ENCODE results near the gene C1QC.
A peak's percentile ranks its signal among the peaks of the same experiment; 100 is the strongest.

Gene C1QC

DNA sequence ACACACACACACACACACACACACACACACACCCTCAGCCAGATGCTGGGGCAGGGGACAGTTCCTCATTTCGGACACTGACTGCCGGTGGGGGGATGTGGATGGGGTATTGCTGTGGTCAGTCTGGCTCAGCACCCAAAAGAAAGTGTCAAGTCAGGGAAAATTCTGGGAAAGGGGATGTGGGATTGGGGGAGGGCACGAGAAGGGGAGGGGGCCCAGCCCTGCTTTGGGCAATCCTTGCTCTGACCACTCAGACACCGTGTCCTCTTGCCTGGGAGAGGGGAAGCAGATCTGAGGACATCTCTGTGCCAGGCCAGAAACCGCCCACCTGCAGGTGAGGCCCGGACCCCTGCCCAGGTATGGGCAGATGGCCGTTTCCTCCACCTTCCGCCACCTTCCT lies at the start of gene C1QC:
Gene C1QC, plus strand, starts transcription at position 253 of the 400 bp plus-strand sequence. CDS start 391 bp downstream, outside the sequence.
- DNase-seq (ENCODE audit: low read depth in 3 of 3), result no peak

DNA sequence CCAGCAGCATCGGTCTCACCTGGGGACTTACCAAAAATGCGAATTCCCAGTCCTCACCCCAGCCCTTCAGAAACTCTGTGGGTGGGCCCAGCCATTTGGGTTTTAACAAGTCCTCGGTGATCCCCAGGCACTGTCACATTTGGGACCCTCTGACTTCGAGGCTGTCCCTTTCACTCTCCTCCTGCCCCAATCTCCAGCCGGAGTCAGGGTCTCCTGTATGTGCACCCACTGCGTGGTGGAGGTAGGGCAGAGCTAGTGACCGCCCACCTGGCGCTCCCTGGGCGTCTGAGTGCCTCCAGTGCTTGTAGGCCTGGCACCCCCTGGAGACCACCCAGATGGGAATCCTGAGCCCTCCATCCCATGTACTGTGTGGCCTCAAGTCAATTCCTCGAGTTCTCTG lies 49.0 kb upstream of the C1QC start:
- no peak for DNase-seq (ENCODE audit: low read depth in 3 of 3)

DNA sequence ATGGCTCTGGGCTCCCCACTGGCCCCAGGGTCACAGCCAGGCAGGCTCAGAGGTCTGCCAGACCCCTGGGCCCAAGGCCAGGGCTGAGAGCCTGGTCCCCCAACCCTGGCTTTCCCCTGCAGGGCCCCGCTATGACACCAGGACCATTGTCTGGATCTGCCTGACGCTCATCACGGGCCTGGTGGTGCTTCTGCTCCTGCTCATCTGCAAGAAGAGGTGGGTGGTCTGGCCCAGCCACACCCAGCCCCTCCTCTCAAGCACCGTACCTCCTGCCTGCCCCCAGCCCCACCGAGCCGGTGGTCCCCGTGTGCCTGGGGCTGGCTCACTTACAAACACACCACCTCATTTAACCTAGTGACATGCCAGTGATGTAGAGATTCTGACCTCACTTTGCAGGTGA lies 48.3 kb upstream of the C1QC start:
- no peak for DNase-seq (ENCODE audit: low read depth in 3 of 3)

DNA sequence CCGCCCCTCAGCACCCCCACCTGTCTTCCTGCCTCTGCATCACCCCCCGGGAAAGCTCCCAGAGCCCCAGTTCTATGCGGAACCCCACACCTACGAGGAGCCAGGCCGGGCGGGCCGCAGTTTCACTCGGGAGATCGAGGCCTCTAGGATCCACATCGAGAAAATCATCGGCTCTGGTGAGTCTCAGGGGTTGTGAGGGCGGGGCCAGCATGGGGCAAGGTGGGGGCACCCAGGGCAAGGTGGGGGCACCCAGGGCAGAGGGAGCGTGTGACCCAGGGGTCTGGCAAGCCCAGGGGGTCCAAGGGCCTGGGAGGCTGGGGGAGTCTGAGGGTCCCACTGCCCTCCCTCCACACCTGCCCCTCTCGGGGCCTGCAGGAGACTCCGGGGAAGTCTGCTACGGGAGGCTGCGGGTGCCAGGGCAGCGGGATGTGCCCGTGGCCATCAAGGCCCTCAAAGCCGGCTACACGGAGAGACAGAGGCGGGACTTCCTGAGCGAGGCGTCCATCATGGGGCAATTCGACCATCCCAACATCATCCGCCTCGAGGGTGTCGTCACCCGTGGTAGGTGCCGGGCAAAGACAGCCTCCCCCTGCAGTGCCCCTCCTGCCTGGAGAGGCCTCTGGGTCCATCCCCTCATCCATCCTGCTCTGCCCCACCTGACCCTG lies 46.0 kb upstream of the C1QC start:
- no peak for DNase-seq (ENCODE audit: low read depth in 3 of 3)

DNA sequence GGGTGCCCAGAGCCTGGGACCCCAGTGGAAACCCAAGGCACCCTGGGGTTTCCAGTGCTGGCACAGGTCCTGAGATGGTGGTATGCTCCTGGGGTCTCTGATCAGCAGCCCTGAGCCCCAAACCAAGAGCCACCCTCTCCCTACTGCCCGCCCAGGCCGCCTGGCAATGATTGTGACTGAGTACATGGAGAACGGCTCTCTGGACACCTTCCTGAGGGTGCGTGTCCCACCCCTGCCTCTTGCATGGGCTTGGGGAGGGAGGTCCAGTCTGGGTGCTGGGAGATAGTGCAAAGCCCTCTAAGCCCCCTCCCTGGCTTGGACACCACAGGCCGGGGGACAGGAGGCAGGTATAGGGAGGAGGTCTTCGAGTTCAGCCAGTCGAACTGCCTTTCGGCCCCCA lies 45.4 kb upstream of the C1QC start:
- no peak for DNase-seq (ENCODE audit: low read depth in 3 of 3)

DNA sequence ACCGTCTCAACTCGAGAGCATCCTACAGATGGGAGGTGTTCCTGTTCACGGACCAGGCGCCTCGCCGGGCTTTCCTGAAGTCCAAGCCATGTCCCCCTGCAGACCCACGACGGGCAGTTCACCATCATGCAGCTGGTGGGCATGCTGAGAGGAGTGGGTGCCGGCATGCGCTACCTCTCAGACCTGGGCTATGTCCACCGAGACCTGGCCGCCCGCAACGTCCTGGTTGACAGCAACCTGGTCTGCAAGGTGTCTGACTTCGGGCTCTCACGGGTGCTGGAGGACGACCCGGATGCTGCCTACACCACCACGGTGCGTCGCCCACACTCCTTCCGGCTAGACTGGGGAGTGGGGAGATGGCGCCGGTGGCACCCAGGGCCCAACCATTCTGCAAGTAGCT lies 44.7 kb upstream of the C1QC start:
- DNase-seq (ENCODE audit: low read depth in 3 of 3), result no peak

DNA sequence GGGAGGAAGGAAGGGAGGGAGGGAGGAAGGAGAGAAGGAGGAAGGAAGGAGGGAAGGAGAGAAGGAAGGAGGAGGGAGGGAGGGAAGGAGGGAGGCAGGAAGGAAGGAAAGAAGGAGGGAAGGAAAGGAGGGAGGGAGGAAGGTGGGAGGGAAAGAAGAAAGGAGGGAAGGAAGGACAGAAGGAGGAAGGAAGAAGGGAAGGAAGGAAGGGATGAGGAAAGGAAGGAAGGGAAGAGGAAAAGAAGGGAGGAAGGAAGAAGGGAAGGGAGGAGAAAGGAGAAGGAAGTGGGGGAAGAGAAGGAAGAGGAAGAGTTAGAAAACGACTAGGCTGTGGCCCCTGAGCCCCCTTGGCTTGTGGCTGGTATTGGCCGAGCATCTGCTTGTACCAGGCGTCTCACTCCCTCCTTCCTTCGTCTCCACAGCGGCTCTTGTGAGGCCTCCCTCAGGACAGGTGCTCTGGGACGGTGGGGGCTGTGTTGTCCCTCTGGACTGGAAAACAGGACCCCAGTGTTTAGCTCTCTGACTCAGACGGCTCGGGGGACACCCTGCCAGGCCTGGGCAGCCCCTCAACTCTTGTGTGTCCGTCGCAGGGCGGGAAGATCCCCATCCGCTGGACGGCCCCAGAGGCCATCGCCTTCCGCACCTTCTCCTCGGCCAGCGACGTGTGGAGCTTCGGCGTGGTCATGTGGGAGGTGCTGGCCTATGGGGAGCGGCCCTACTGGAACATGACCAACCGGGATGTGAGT lies 43.2 kb upstream of the C1QC start:
- no peak for DNase-seq (ENCODE audit: low read depth in 3 of 3)

DNA sequence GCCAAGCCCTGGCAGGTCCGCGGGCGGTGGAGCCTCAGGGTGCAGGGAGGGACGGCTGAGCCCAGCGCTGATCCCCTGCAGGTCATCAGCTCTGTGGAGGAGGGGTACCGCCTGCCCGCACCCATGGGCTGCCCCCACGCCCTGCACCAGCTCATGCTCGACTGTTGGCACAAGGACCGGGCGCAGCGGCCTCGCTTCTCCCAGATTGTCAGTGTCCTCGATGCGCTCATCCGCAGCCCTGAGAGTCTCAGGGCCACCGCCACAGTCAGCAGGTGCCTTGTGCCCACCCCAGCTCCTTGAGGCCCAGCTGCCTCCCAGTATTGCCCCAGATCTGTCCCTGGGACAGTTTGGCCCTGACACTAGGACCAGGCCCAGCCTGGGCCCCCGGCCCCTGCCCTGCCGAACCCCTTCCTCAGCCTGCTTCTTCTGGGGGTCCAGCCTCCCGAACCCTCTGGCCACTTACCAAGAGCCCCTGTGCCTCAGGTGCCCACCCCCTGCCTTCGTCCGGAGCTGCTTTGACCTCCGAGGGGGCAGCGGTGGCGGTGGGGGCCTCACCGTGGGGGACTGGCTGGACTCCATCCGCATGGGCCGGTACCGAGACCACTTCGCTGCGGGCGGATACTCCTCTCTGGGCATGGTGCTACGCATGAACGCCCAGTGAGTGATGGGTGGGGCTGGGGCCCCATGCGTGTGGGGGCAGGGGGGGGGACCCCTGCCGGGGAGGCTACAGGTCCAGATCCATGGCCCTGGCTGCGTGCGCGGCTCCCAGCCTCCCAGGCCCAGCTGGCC lies 42.4 kb upstream of the C1QC start:
- no peak for DNase-seq (ENCODE audit: low read depth in 3 of 3)

DNA sequence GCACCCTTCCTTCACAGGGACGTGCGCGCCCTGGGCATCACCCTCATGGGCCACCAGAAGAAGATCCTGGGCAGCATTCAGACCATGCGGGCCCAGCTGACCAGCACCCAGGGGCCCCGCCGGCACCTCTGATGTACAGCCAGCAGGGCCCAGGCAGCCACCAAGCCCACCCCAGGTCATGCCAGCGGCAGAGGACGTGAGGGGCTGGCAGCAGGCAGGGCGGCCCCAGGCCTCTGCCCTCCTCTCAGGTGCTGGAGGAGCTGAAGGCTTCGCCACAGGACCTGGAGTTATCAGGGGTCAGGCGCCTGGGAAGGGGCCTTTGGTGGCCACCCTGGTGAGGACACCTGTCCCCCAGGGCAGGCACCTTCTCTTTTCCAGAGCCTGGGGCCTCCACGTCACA lies 41.8 kb upstream of the C1QC start:
- no peak for DNase-seq (ENCODE audit: low read depth in 3 of 3)

DNA sequence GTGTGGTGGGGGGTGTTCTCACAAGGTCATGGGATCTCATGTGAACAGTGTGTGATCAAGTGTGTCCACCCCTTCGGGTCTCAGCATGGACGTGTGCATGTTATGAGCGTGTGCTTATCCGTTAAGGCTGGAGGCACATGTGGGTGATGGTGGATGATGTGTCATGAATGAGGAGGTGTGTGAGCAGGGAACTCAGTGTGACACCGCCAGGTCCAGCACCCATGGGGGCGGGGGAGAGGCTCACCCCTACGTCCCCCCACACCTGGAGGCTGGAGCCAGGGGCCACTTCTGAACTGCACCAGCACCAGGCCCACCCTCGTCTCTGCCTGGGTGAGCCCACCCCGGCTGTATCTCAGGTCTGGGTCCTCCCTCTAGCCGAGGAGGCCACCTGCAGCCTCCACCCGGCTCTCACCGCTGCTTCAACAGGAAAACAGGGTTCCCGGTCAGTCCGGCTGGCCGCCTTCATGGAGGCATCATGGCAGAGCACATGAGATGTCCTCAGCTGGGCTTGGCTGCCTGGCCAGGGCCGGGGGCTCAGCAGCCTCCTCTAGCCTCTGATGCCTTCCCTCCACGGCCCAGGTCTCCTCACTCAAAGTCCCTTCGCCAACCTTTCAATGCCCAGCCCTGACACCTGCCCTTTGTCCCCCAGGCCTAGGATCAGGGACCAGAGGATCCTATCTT lies 41.2 kb upstream of the C1QC start:
- DNase-seq (ENCODE audit: low read depth in 3 of 3), result no peak

DNA sequence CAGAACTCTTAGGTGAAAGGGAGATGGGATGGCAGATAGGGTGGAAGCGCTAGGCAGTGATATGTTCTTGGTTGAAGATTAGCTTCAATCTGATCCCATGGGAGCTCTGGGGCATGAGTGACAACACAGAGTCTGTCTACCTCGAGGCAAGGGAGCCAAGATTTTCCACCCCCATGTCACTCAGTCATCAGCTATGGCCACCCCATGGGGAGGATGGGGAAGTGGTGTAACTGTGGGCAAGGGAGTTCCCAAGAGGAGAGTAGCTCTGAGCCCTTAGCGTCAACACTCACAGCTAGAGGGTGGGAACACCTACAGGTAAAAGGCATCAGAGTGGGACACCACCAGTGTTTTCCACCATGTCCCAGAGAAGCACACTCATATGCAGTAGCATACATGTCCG lies 37.3 kb upstream of the C1QC start:
- no peak for DNase-seq (ENCODE audit: low read depth in 3 of 3)

DNA sequence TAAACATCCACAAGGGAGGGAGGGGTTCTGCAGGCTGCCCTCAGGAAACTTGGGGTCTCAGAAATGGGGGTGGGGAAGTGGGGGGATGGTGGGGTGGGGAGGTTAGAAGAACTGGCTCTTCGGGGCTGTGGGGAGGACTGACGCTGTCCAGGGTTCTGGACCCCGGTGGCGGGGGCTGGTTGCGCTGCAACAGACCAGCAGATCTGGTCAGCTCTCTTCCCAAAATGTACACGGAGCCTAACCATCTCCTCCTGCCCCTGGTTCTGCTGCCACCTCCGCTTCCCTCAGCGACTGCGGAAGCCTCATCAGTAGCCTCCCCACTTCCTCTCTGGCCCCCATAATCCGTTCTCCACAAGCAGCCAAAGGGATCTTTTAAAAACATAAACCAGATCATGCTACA lies 36.3 kb upstream of the C1QC start:
- DNase-seq (ENCODE audit: low read depth in 3 of 3), result no peak

DNA sequence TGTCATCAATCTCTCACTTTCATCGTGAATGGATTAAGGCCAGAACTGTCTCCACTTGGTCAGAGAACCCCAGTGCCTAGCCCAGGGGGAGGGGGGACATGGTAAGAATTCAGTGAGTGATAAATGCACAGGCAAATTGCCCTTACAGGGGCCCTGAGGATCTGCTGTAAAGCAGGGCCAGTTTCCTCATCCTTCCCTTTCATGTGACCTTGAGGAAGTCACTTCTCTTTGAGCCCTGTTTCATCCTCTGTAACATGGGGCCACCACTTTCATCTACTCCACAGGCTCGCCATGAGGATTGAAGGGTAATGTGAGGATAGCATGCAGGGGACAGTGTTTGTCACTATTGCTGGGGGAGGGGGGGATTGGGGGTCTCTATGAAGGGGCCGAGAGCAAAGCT lies 35.1 kb upstream of the C1QC start:
- DNase-seq (ENCODE audit: low read depth in 3 of 3), result no peak

DNA sequence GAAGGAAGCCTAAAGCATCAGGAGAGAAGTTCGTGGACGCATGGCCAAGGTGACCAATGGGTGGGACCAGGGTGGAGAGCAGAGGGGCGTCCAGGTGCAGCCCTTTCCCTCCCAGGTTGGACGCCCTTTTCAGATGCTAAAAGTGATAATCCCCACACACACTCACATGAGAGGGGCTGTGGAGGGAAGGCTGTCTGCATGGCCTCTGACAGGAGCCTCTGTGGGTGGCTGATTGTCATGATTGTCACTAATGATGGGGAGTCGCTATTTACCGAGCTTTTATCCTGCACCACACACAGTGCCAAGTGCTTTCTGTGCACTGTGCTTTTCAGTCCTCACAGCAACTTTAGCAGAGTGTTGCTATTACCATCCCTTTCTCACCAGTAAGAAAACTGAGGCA lies 34.1 kb upstream of the C1QC start:
- DNase-seq (ENCODE audit: low read depth in 3 of 3), result no peak

DNA sequence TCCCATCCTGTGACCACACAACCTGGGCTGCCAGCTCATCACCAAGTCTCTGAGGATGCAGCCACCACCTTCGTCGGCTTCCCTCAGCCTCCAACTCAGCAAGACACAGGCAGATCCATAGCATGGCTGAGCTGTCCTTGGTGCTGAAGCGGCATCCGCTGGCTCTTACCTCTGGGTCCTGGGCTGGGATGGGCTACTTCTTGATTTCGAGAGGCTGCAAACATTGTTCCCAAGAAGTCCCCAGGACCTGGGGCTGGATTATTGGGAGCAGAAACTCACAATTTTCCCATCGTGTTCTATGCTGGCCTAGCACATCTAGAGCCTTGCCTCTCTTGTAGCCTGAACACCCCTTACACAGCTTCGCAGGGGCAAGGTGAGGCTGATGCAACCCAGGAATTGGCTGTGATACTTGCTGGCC lies 31.9 kb upstream of the C1QC start:
- DNase-seq (ENCODE audit: low read depth in 3 of 3), result peak in 2 of 3 donors; percentile 8 to 11

DNA sequence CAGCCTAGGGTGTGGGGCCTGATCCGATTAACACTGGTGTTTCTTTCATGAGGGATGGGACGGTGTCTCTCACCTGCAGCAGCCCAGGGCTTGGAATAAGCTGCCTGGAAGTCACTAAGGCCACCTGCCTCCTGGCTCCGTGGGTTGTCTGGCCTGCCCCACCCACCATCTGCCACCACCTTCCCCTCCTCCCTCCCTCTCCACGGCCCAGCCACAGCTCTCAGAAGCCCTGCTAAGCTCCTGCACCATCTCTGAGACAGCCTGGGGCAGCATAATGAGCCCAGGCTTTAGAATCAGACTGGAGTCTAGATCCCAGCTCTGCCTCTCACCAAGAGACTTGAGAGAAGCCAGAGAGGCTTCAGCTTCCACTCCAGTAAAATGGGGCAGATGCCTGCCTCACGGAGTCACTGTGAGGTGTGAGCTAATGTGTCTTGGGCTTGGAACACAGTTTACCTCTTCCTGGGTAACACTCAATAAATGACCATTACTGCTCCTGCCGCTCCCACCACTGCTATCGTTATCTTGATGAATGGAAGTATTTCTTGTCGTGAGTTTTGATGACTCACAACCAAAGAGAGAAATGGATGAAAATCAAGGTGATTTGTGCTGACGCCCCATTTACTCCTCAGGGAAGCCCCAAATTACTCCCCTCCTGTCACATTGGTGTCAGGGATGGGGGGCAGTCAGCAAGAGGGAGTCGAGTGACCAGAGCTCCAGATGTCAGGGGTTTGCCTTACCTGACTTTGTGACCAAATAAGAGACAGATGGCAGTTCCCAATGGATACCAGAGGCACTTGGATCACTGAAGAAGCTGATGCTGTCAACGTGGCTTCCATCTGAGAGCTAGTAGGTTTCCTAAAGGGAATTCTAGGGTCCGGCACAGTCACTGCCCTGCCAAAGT lies 30.5 kb upstream of the C1QC start:
- DNase-seq (ENCODE audit: low read depth in 3 of 3), result no peak

DNA sequence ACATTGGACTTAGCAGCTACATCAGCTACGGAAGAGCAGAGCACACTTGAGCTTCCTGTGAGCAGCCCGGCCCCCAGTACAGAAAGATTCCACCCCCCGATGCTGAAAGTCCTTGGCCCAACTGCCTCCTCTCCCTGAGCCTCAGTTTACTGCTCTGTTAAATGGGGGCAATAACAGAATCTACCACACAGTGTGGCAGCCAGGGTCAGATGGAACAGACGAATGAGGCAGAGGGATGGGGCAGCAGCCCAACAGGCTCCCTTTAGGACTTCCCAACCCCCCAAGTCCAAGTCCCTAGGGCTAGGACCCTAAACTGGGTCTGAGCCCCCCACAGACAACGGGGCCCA lies 29.9 kb upstream of the C1QC start:
- DNase-seq (ENCODE audit: low read depth in 3 of 3), result no peak

DNA sequence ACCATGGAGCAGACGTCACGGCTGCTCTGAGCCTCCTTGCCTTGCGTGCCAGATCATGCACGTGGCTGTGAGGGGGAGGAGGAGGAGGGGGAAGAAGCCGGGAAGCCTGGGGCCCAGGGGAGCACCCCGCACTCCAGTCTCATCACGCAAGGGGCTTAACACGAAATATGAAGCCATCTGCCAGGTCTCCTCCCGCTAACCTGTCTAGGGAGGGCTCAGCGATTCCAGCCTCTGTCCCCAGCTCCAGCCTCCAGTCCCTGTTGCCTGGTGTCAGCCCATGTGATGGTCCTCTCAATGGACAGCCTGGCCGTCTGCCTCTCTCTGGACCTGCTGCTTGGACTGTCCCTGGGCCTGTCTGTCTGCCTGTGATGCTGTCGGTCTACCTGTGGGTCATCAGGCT lies 29.5 kb upstream of the C1QC start:
- no peak for DNase-seq (ENCODE audit: low read depth in 3 of 3)

DNA sequence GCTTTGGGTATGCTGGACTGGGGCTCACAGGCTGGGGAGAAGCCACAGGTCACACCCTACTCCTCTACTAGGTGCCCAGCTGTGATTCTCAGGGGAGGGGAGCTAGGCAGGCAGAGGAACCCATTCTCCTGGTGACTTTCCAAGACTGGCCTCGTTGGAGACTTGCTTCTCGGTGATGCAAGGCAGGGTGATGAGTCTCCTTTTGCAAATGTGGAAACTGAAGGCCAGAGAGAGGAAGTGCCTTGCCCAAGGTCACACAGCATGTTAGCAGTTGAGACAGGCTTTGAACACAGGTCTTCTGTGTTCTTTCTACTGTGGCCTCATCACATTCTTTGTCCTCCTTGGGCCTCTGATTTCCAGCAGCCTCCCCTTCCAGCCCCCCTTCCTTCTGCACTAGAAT lies 27.5 kb upstream of the C1QC start:
- DNase-seq (ENCODE audit: low read depth in 3 of 3), result no peak

DNA sequence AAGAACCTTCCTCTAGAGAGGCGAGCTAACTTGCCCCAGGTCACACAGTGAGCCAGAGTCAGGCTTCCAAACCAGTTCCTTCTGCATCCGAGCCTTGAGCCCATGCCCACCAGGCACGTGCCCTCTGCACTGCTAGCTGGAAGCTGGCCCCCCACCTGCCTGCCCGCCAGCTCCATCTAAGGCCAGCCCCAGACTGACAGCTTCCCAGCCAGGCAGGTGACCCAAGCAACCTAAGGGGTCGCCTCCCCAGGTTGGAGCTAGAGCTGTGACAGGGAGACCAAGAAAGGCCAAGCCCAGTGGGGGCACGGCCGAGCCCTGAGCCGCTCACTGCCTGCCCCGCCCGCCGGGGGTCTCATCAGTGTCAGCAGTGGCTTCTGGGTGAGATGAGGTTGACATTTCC lies 26.9 kb upstream of the C1QC start:
- no peak for DNase-seq (ENCODE audit: low read depth in 3 of 3)

DNA sequence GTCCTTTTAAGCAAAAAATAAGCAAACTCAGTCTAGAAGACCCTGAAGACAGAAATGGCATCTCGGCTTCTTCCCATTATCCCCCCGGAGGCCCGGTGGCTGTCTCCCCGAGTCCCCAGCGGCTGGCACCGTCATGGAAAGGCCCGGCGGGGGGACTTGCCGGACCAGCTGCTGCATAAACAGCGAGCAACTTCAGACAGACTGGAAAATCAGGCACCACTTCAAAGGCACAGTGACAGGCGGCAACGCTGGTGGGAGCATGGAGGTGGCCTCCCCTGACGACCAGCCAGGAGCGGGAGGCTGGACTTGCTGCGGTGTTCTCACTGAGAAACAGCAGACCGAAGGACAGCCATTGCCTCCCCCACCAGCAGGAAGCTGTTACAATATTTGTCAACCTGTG lies 25.4 kb upstream of the C1QC start:
- no peak for DNase-seq (ENCODE audit: low read depth in 3 of 3)
